Measurements from ENCODE around the gene TMEM163. TPM values are rescaled to one million over a fixed set of nuclear protein-coding genes. Genes with fewer than 3 reads are reported as not detected.

Gene TMEM163
- total RNA-seq, 2 experiments from 2014 or later: not detected

DNA sequence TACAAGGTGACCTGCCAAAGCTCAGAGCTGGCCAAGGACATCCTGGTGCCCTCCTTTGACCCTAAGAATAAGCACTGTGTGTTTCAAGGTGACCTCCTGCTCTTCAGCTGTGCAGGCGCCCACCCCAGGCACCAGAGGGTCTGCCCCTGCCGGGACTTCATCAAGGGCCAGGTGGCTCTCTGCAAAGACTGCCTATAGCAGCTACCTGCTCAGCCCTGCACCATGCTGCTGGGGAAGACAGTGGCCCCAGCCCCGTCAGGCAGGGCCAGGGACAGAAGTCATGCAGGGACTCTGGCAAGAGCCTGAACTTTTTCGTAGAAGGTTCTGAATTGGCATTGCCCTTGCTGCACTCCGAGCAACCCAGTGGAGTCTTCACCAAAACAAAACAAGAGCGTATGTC, 270.1 kb downstream of the TMEM163 start:
- Mint-ChIP-seq H3K36me3 (no peaks in the 10 kb centered on the region), H3K9me3 (no peaks in the 10 kb centered on the region), H3K27me3 (no peaks in the 10 kb centered on the region), H3K4me3 (no peak overlapping the region), H3K27ac (no peak overlapping the region), H3K4me1 (no peaks in the 10 kb centered on the region)
- no peak for DNase-seq

- no peak overlapping the region for H3K4me3 Mint-ChIP-seq
- no peaks in the 10 kb centered on the region for H3K27me3 Mint-ChIP-seq
- H3K4me1 Mint-ChIP-seq: no peaks in the 10 kb centered on the region
- no peak for DNase-seq
- no peaks in the 10 kb centered on the region for H3K36me3 Mint-ChIP-seq
- no peaks in the 10 kb centered on the region for H3K9me3 Mint-ChIP-seq
- H3K27ac Mint-ChIP-seq: no peak overlapping the region
These were observed 271.1 kb downstream of the TMEM163 start for GRCh38 chr2:134447669-134448068.

DNA sequence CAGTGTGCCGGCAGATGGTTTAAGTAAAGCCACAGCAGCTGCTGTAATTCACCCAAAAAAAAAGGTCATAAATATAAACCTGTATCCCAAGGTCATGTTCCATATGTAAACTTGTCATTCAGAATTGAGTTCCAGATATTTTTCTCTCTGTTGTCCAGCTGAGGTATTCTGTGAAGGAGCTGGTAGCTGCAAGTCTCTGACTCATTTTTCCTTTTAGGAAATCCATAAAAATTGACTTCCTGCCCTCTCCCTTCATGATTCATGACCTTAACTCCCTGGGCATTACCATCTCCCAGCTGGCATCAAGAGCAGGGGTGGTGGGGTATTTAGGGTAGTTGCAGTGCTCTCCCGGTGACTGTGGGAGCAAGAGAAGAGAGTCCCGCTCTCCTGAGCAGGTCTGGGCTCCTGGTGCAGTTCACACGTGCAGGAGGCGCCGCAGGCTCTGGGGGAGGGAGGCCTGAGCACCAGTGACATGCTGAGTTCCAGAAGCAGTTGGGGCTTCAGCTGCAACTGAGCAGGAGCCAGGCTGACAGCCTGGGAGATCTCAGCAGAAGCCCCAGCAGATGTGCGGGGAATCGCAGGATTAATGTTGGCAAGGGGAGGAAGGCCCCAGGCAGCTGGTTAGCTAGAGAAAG, 272.3 kb downstream of the TMEM163 start:
- Mint-ChIP-seq H3K4me1 (no peaks in the 10 kb centered on the region), H3K27ac (no peak overlapping the region), H3K4me3 (no peak overlapping the region), H3K36me3 (no peaks in the 10 kb centered on the region), H3K27me3 (no peaks in the 10 kb centered on the region), H3K9me3 (no peaks in the 10 kb centered on the region)
- no peak for DNase-seq

- Mint-ChIP-seq H3K9me3 (no peaks in the 10 kb centered on the region), H3K36me3 (no peaks in the 10 kb centered on the region), H3K27me3 (no peaks in the 10 kb centered on the region), H3K4me1 (no peaks in the 10 kb centered on the region), H3K27ac (no peak overlapping the region), H3K4me3 (no peak overlapping the region)
- no peak for DNase-seq
These were observed 272.8 kb downstream of the TMEM163 start for GRCh38 chr2:134445985-134446382.

- no peaks in the 10 kb centered on the region for H3K9me3 Mint-ChIP-seq
- no peak for DNase-seq
- H3K36me3 Mint-ChIP-seq: no peaks in the 10 kb centered on the region
- no peaks in the 10 kb centered on the region for H3K27me3 Mint-ChIP-seq
- no peak overlapping the region for H3K4me3 Mint-ChIP-seq
- no peaks in the 10 kb centered on the region for H3K4me1 Mint-ChIP-seq
- no peak overlapping the region for H3K27ac Mint-ChIP-seq
These were observed 273.7 kb downstream of the TMEM163 start for GRCh38 chr2:134445116-134445515.

- H3K27me3 Mint-ChIP-seq: no peaks in the 10 kb centered on the region
- H3K27ac Mint-ChIP-seq: no peak overlapping the region
- H3K4me1 Mint-ChIP-seq: no peaks in the 10 kb centered on the region
- no peak overlapping the region for H3K4me3 Mint-ChIP-seq
- no peaks in the 10 kb centered on the region for H3K36me3 Mint-ChIP-seq
- H3K9me3 Mint-ChIP-seq: no peaks in the 10 kb centered on the region
- DNase-seq: no peak
These were observed 274.9 kb downstream of the TMEM163 start for GRCh38 chr2:134443814-134444480.

DNA sequence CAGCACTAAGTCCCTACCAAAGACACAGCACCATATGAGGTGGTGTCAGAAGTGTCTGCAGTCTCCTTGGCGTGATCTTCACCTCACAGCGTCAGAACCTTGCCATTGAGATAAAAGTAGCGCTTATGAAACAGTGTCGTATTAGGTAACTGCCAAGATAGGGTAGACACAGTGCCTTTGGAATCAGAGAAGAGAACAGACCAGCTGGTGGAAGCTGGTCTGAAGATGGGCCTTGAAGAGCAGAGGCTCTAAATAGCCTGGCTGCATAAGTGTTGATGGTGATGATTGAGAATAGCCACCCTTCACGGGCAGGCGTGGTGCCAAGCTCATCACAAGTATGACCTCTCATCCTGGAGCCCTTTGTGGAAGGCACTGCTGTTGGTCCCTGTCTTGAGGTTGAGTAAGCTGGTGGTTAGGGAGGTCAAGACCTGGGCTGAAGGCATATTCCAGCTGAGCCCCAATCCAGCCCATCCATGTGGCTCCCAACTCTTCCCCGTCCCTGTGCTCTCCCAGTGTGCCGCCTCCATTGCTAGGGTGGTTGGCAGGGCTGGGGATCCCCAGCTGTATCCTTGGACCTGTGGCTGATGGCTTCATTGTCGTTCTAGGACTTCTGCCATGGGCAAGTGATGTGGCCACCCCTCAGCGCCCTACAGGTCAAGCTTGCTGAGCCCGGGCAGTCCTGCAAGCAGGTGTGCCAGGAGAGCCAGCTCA, 277.5 kb downstream of the TMEM163 start:
- no peaks in the 10 kb centered on the region for H3K27me3 Mint-ChIP-seq
- no peak overlapping the region for H3K4me3 Mint-ChIP-seq
- DNase-seq: no peak
- H3K27ac Mint-ChIP-seq: no peak overlapping the region
- no peaks in the 10 kb centered on the region for H3K9me3 Mint-ChIP-seq
- H3K36me3 Mint-ChIP-seq: no peaks in the 10 kb centered on the region
- H3K4me1 Mint-ChIP-seq: no peaks in the 10 kb centered on the region

DNA sequence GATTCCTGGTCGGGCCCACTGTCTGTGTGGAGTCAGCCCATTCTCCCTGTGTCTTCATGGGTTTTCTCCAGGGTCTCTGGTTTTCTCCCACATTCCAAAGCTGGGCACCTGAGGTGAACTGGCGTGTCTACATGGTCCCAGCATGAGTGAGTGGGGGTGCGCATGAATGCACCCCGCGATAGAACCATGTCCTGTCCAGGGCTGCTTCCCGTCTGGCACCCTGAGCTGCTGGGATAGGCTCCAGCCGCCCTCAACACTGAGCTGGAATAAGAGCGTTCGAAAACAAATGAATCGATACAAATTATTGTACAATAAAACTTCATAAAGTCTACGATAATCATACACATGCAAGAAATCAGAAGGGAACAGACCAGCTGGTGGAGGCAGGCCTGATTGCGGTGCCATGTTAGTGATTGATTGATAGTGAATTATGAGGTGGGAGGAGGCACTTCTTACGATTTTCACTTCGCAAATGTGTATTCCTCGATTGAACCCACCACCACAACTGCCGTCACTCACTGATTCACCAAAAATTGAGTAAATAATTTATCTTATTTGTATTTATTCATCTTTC, 278.4 kb downstream of the TMEM163 start:
- Mint-ChIP-seq H3K4me1 (no peaks in the 10 kb centered on the region), H3K27me3 (no peaks in the 10 kb centered on the region), H3K9me3 (no peaks in the 10 kb centered on the region), H3K4me3 (no peak overlapping the region), H3K36me3 (peaks cover 2% of the 10 kb centered on the region), H3K27ac (no peak overlapping the region)
- DNase-seq: no peak

DNA sequence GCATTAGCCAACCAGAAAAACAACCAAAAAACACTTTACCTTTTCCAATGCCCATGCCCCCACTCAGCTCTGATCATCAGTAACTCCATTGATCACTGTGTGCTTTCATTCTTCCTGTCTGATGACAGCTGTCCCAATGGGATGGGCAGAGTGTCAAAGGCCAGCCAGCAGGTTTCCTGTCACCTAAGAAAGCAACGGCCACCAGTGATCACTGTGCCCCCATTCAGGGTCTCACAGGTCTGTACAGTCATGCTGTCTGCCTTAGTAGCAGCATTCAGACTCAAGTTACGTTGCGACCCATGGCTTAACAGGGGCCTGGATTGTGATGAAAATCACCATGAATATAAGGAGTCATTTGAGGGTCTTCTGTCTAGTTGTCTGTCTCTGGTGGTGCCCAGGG, 280.4 kb downstream of the TMEM163 start:
- no peak for DNase-seq
- H3K4me3 Mint-ChIP-seq: no peak overlapping the region
- H3K9me3 Mint-ChIP-seq: no peaks in the 10 kb centered on the region
- peaks cover 9% of the 10 kb centered on the region for H3K36me3 Mint-ChIP-seq
- no peak overlapping the region for H3K27ac Mint-ChIP-seq
- H3K4me1 Mint-ChIP-seq: no peaks in the 10 kb centered on the region
- H3K27me3 Mint-ChIP-seq: no peaks in the 10 kb centered on the region

- H3K4me1 Mint-ChIP-seq: no peaks in the 10 kb centered on the region
- H3K27me3 Mint-ChIP-seq: no peaks in the 10 kb centered on the region
- H3K27ac Mint-ChIP-seq: no peak overlapping the region
These were observed 282.1 kb downstream of the TMEM163 start for GRCh38 chr2:134436706-134437105.

GRCh38 chr2:134435936-134436335, 282.9 kb downstream of the TMEM163 start:
- Mint-ChIP-seq H3K27me3 (no peaks in the 10 kb centered on the region), H3K27ac (peak overlapping the region; percentile 34), H3K4me1 (no peaks in the 10 kb centered on the region), H3K36me3 (peaks cover 13% of the 10 kb centered on the region), H3K4me3 (no peak overlapping the region), H3K9me3 (no peaks in the 10 kb centered on the region)
- DNase-seq: no peak

More at GRCh38 chr2:134436706-134437105, 282.1 kb downstream of the TMEM163 start:
- no peaks in the 10 kb centered on the region for H3K9me3 Mint-ChIP-seq
- peaks cover 10% of the 10 kb centered on the region for H3K36me3 Mint-ChIP-seq
- no peak for DNase-seq
- H3K4me3 Mint-ChIP-seq: no peak overlapping the region

GRCh38 chr2:134435505-134435904, 283.3 kb downstream of the TMEM163 start:
- no peak for DNase-seq
- Mint-ChIP-seq H3K4me1 (no peaks in the 10 kb centered on the region), H3K36me3 (peaks cover 13% of the 10 kb centered on the region), H3K27ac (no peak overlapping the region), H3K9me3 (no peaks in the 10 kb centered on the region), H3K4me3 (no peak overlapping the region), H3K27me3 (no peaks in the 10 kb centered on the region)

- H3K4me3 Mint-ChIP-seq: no peak overlapping the region
- DNase-seq: no peak
- peaks cover 13% of the 10 kb centered on the region for H3K36me3 Mint-ChIP-seq
- H3K27me3 Mint-ChIP-seq: no peaks in the 10 kb centered on the region
- H3K27ac Mint-ChIP-seq: no peak overlapping the region
- no peaks in the 10 kb centered on the region for H3K9me3 Mint-ChIP-seq
- no peaks in the 10 kb centered on the region for H3K4me1 Mint-ChIP-seq
These were observed 284.8 kb downstream of the TMEM163 start for GRCh38 chr2:134433979-134434378.

DNA sequence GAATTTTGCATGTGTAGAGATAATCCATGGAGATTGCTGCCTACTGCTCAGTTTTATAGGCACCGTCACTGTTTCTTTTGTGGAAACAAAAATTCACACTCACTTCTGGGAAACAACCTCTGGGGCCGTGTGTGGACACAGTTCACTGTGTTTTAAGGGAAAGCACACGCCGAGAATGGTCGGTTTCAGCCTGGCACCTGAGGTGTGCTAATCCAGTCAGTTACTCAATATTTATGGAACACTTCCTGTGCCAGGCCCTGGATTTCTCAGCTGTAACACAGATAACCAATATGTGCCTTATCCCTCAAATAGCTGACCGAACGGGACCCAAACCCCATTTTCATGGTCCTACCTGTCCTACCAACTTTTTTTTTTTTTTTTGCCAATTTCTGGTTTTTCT, 285.3 kb downstream of the TMEM163 start:
- Mint-ChIP-seq H3K36me3 (peaks cover 13% of the 10 kb centered on the region), H3K27me3 (no peaks in the 10 kb centered on the region), H3K4me1 (no peaks in the 10 kb centered on the region), H3K4me3 (no peak overlapping the region), H3K27ac (no peak overlapping the region), H3K9me3 (no peaks in the 10 kb centered on the region)
- DNase-seq: no peak

GRCh38 chr2:134432435-134432883, 286.3 kb downstream of the TMEM163 start:
- Mint-ChIP-seq H3K36me3 (peaks cover 13% of the 10 kb centered on the region), H3K9me3 (no peaks in the 10 kb centered on the region), H3K4me3 (no peak overlapping the region), H3K4me1 (no peaks in the 10 kb centered on the region), H3K27me3 (no peaks in the 10 kb centered on the region), H3K27ac (no peak overlapping the region)
- no peak for DNase-seq
